H1 (cell line): Measurements from ENCODE around the gene ZBTB43. TPM values are rescaled to one million over a fixed set of nuclear protein-coding genes. Genes with fewer than 3 reads are reported as not detected.

Experiments used
- CBX5 ChIP-seq: fragments of 300-800, 300-1000 bp; sonication (generic); IDR thresholded peaks from 2 replicates; pipeline ENCODE4 v1.7.1; 2016; ENCODE audit warnings: antibody characterized with exemption, low read length, low read depth
- CREB1 ChIP-seq: IDR thresholded peaks from 2 replicates; pipeline ENCODE4 v1.6.1; 2012; ENCODE audit warnings: inconsistent platforms
- SUZ12 ChIP-seq: fragments of 200-600 bp; sonication (generic); IDR thresholded peaks from 2 replicates; pipeline ENCODE4 v1.6.1; 2012; ENCODE audit warnings: mild to moderate bottlenecking, inconsistent platforms, low read length, moderate library complexity, mixed read lengths
- polyA plus RNA-seq, 7 experiments: library from polyadenylated mRNA; depleted of rRNA in 3 of 7; stranded (reverse) in 5 of 7; unstranded in 2 of 7; fragments of >200 nt in 5 of 7; fragments of 200-250 nt in 2 of 7; gene quantifications; 1 replicate in 5 of 7; 2 replicates in 1 of 7; 4 replicates in 1 of 7; pipeline versions ENCODE4 v1.2.1 to v1.2.3, GENCODE V29; 2011 to 2013; ENCODE audit warnings: missing spikeins in 2 of 7, mixed read lengths in 2 of 7
- total RNA-seq: library from RNA; stranded (reverse); fragmentation: NEBNext Ultra II Directional; extraction: Animal tissue kit (Norgen Biotek cat#: 25700); gene quantifications from 2 replicates; pipeline ENCODE4 v1.2.1, GENCODE V29; 2021

ZBTB43 gene
- total and polyA plus RNA-seq, 2 of the 8 experiments (the other 6 are each of a cell fraction or from before 2014, with no cell fraction given), result 4.1 to 16.7 TPM

- TF ChIP-seq CBX5 (no peak), SUZ12 (no peak), CREB1 (no peak)
Measured at GRCh38 chr9:126813072-126813471, 8.2 kb downstream of the ZBTB43 start (continued).
